ENCODE results near the gene LPIN1. TPM values are rescaled to one million over a fixed set of nuclear protein-coding genes. Genes with fewer than 3 reads are reported as not detected.

LPIN1 gene
- total RNA-seq, 1 donor from 2014 or later: 18.3 TPM

DNA sequence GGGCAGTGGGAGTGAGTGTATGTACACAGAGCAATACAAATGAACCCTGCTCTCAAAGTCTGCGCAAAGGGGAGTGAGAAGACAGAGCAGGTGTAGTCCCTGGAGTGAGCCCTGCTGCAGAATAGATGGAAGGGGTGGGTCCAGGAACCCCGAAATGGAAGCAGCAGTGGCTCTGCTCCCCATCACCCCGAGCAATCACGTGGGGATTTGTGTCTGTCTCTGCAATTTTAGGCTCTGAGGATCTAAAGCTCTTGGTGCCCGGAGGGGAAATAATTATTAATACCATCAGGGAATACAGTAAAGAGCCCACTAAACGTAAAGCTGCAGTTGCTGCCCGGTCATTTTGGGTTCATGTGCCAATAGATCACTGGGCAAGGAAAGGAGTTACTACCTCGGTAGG lies 118.3 kb downstream of the LPIN1 start:
- no peaks in the 10 kb centered on the region for H3K9me3 Mint-ChIP-seq (ENCODE audit: low read depth)
- no peak overlapping the region for H3K27ac Mint-ChIP-seq
- no peak for DNase-seq (ENCODE audit: low spot score, unreplicated experiment)
- no peaks in the 10 kb centered on the region for H3K27me3 Mint-ChIP-seq
- no peak overlapping the region for H3K4me3 Mint-ChIP-seq (ENCODE audit: low read depth)
- H3K36me3 Mint-ChIP-seq (ENCODE audit: insufficient read depth): no peaks in the 10 kb centered on the region
- no peak for TF ChIP-seq CTCF (IDR thresholded peaks at IDR 0.05; ENCODE audit: unreplicated experiment)
- H3K4me1 Mint-ChIP-seq (ENCODE audit: low read depth): peaks cover 7% of the 10 kb centered on the region

- Mint-ChIP-seq H3K27ac (no peak overlapping the region), H3K4me3 (ENCODE audit: low read depth) (no peak overlapping the region), H3K9me3 (ENCODE audit: low read depth) (no peaks in the 10 kb centered on the region), H3K4me1 (ENCODE audit: low read depth) (peaks cover 14% of the 10 kb centered on the region), H3K36me3 (ENCODE audit: insufficient read depth) (no peaks in the 10 kb centered on the region), H3K27me3 (no peaks in the 10 kb centered on the region)
- DNase-seq (ENCODE audit: low spot score, unreplicated experiment): no peak
- TF ChIP-seq CTCF (IDR thresholded peaks at IDR 0.05; ENCODE audit: unreplicated experiment): no peak
Measured at GRCh38 chr2:11865378-11865777, 118.9 kb downstream of the LPIN1 start.

GRCh38 chr2:11865805-11866204 lies 119.4 kb downstream of the LPIN1 start:
- Mint-ChIP-seq H3K4me1 (ENCODE audit: low read depth) (peaks cover 18% of the 10 kb centered on the region), H3K27ac (no peak overlapping the region), H3K27me3 (no peaks in the 10 kb centered on the region), H3K36me3 (ENCODE audit: insufficient read depth) (no peaks in the 10 kb centered on the region), H3K4me3 (ENCODE audit: low read depth) (no peak overlapping the region), H3K9me3 (ENCODE audit: low read depth) (no peaks in the 10 kb centered on the region)
- DNase-seq (ENCODE audit: low spot score, unreplicated experiment): no peak
- no peak for TF ChIP-seq CTCF (IDR thresholded peaks at IDR 0.05; ENCODE audit: unreplicated experiment)

DNA sequence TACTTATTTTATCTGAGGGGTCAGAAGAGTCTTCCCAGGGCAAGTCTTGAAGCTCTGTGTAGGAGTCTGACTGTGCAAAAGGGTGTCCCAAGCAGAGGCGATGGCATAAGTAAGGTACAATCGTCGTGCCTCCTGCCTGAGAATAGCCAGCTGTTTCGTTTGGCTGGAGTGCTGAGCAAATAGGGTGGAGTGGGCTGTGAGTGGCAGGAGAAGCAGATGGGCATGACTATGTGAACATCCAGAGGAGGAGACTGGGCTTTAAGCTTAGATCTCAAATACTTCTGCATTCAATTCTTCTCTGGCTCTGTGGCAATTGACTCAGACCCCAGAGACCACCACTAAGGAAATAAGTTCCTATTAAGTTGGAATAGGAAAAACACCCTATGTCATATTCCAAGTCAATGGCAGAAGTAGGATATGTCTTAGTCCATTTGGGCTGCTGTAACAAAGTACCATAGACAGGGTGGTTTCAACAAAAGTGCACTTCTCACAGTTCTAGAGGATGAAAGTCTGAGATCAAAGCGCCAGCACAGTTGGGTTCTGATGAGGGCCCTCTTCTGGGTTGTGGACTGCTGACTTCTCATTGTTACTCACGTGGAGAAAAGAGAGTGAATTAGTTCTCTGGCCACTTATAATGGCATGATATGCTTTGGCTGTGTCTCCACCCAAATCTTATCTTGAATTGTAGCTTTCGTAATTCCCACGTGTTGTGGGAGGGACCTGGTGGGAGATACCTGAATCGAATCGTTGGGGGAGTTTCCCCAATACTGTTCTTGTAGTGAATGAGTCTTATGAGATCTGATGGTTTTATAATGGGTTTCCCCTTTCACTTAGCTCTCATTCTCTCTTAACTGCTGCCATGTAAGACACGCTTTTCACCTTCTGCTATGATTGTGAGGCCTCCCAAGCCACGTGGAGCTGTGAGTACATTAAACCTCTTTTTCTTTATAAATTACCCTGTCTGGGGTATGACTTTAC lies 120.2 kb downstream of the LPIN1 start:
- no peak for DNase-seq (ENCODE audit: low spot score, unreplicated experiment)
- no peak for TF ChIP-seq CTCF (IDR thresholded peaks at IDR 0.05; ENCODE audit: unreplicated experiment)
- Mint-ChIP-seq H3K36me3 (ENCODE audit: insufficient read depth) (no peaks in the 10 kb centered on the region), H3K4me3 (ENCODE audit: low read depth) (no peak overlapping the region), H3K27me3 (no peaks in the 10 kb centered on the region), H3K9me3 (ENCODE audit: low read depth) (no peaks in the 10 kb centered on the region), H3K4me1 (ENCODE audit: low read depth) (peaks cover 22% of the 10 kb centered on the region), H3K27ac (no peak overlapping the region)

DNA sequence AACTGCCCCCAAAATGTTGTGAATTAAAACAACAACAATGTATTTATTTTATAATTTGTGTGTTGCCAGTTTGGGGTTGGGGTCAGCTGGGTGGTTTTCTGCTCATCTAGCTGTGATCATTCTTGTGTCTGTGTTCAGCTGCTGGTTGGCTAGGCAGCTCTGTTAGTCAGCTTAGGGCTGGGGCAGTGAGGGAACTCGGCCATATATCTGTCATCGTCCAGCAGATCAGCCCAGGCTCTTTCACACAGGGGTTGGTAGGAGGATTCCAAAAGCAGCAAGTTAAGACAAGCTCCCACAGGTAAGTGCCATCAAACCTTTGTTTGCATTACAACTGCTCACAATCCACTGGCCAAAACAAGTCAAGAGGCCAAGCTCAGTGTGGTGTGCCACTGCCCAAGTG lies 121.5 kb downstream of the LPIN1 start:
- Mint-ChIP-seq H3K4me1 (ENCODE audit: low read depth) (peaks cover 26% of the 10 kb centered on the region), H3K36me3 (ENCODE audit: insufficient read depth) (no peaks in the 10 kb centered on the region), H3K27ac (no peak overlapping the region), H3K27me3 (no peaks in the 10 kb centered on the region), H3K9me3 (ENCODE audit: low read depth) (no peaks in the 10 kb centered on the region), H3K4me3 (ENCODE audit: low read depth) (no peak overlapping the region)
- TF ChIP-seq CTCF (IDR thresholded peaks at IDR 0.05; ENCODE audit: unreplicated experiment): no peak
- no peak for DNase-seq (ENCODE audit: low spot score, unreplicated experiment)

All from progenitor cell of endocrine pancreas (in vitro differentiated cells).